Measurements from ENCODE around the gene LMAN2L.

LMAN2L gene

GRCh38 chr2:96767135-96767871, 27.4 kb upstream of the LMAN2L start:
- no peak overlapping the region for H3K9ac ChIP-seq
- H3K27ac ChIP-seq: no peak overlapping the region
- H3K27me3 ChIP-seq (ENCODE audit: control insufficient read depth, insufficient read depth, low read length): no peaks in the 10 kb centered on the region
- H3K4me1 ChIP-seq: peaks cover 4% of the 10 kb centered on the region
- no peaks in the 10 kb centered on the region for H3K79me2 ChIP-seq
- no peak overlapping the region for H3K4me3 ChIP-seq (ENCODE audit: low read depth, low read length)
- no peak overlapping the region for H2AFZ ChIP-seq
- H3K9me3 ChIP-seq (ENCODE audit: control insufficient read depth, low read length): no peaks in the 10 kb centered on the region
- no peaks in the 10 kb centered on the region for H3K36me3 ChIP-seq (ENCODE audit: control insufficient read depth, insufficient read depth, low read length)
- no peak overlapping the region for H3K4me2 ChIP-seq (ENCODE audit: low read length)
- TF ChIP-seq CTCF (IDR thresholded peaks at IDR 0.05): no peak

GRCh38 chr2:96764253-96764637, 24.4 kb upstream of the LMAN2L start:
- H3K9ac ChIP-seq: no peak overlapping the region
- no peak overlapping the region for H3K27ac ChIP-seq

GRCh38 chr2:96763511-96764252, 23.8 kb upstream of the LMAN2L start:
- peak overlapping the region; percentile 70 for H2AFZ ChIP-seq
- no peaks in the 10 kb centered on the region for H3K79me2 ChIP-seq
- peak overlapping the region; percentile 57 for H3K27ac ChIP-seq
- H3K36me3 ChIP-seq (ENCODE audit: control insufficient read depth, insufficient read depth, low read length): no peaks in the 10 kb centered on the region
- peak overlapping the region; percentile 98 for H3K4me2 ChIP-seq (ENCODE audit: low read length)
- H3K9me3 ChIP-seq (ENCODE audit: control insufficient read depth, low read length): no peaks in the 10 kb centered on the region
- peak; percentile 27 for TF ChIP-seq CTCF (IDR thresholded peaks at IDR 0.05)
- H3K4me3 ChIP-seq (ENCODE audit: low read depth, low read length): peak overlapping the region; percentile 31
- peaks cover 14% of the 10 kb centered on the region for H3K4me1 ChIP-seq
- no peak overlapping the region for H3K9ac ChIP-seq
- no peaks in the 10 kb centered on the region for H3K27me3 ChIP-seq (ENCODE audit: control insufficient read depth, insufficient read depth, low read length)

More at GRCh38 chr2:96764253-96764637, 24.4 kb upstream of the LMAN2L start:
- Histone ChIP-seq H3K4me3 (ENCODE audit: low read depth, low read length) (no peak overlapping the region), H2AFZ (peak overlapping the region; percentile 38), H3K79me2 (no peaks in the 10 kb centered on the region), H3K4me1 (peaks cover 14% of the 10 kb centered on the region), H3K36me3 (ENCODE audit: control insufficient read depth, insufficient read depth, low read length) (no peaks in the 10 kb centered on the region), H3K4me2 (ENCODE audit: low read length) (no peak overlapping the region), H3K27me3 (ENCODE audit: control insufficient read depth, insufficient read depth, low read length) (no peaks in the 10 kb centered on the region), H3K9me3 (ENCODE audit: control insufficient read depth, low read length) (no peaks in the 10 kb centered on the region)
- no peak for TF ChIP-seq CTCF (IDR thresholded peaks at IDR 0.05)

- no peak for TF ChIP-seq CTCF (IDR thresholded peaks at IDR 0.05)
- Histone ChIP-seq H3K9ac (no peak overlapping the region), H3K4me3 (ENCODE audit: low read depth, low read length) (peak overlapping the region; percentile 31), H3K4me2 (ENCODE audit: low read length) (peak overlapping the region; percentile 98), H2AFZ (peak overlapping the region; percentile 70), H3K4me1 (peaks cover 14% of the 10 kb centered on the region), H3K79me2 (no peaks in the 10 kb centered on the region), H3K9me3 (ENCODE audit: control insufficient read depth, low read length) (no peaks in the 10 kb centered on the region), H3K36me3 (ENCODE audit: control insufficient read depth, insufficient read depth, low read length) (no peaks in the 10 kb centered on the region), H3K27me3 (ENCODE audit: control insufficient read depth, insufficient read depth, low read length) (no peaks in the 10 kb centered on the region), H3K27ac (peak overlapping the region; percentile 57)
Observed at GRCh38 chr2:96762529-96763311, 22.9 kb upstream of the LMAN2L start.

Data from parathyroid adenoma (tissue), 2 donors.